NB4 (cell line): ENCODE results near the gene CHURC1.

Source experiments
- DNase-seq: peaks from one replicate; pipeline ENCODE4 v3.0.0; 2010; ENCODE audit warnings: low read depth
- H3K4me3 ChIP-seq: one replicate; pipeline ENCODE4 v1.5.1; 2011; ENCODE audit warnings: mild to moderate bottlenecking, low read depth, low read length, moderate library complexity
- CTCF ChIP-seq: IDR thresholded peaks from one replicate; pipeline ENCODE4 v1.5.1; 2012; ENCODE audit warnings: low read depth, low read length
- MAX ChIP-seq: IDR thresholded peaks from 2 replicates; pipeline ENCODE4 v1.6.1; 2011; ENCODE audit warnings: low read depth, low read length
- MYC ChIP-seq: IDR thresholded peaks from 2 replicates; pipeline ENCODE4 v1.6.1; 2011; ENCODE audit warnings: low read depth, low read length
- POLR2A ChIP-seq: IDR thresholded peaks from 2 replicates; pipeline ENCODE4 v1.6.1; 2011; ENCODE audit warnings: mild to moderate bottlenecking; ENCODE audit not compliant: insufficient read length; ENCODE audit errors: extremely low read depth

Gene CHURC1

GRCh38 chr14:64934338-64934929 lies 20.2 kb downstream of the CHURC1 start:
- TF ChIP-seq CTCF (no peak), MYC (no peak), POLR2A (no peak), MAX (no peak)
- H3K4me3 ChIP-seq: no peak overlapping the region
- no peak for DNase-seq

- DNase-seq: no peak
- no peak overlapping the region for H3K4me3 ChIP-seq
- TF ChIP-seq MAX (no peak), MYC (no peak)
Measured at GRCh38 chr14:64935508-64935907, 21.3 kb downstream of the CHURC1 start.

- DNase-seq: no peak
- TF ChIP-seq MAX (no peak), MYC (no peak), CTCF (no peak), POLR2A (no peak)
- H3K4me3 ChIP-seq: no peak overlapping the region
Measured at GRCh38 chr14:64937171-64937820, 23.0 kb downstream of the CHURC1 start.

GRCh38 chr14:64937821-64938193 lies 23.6 kb downstream of the CHURC1 start:
- no peak for TF ChIP-seq MAX
- no peak for TF ChIP-seq POLR2A
- TF ChIP-seq CTCF: peak; percentile 7
- no peak for TF ChIP-seq MYC
- no peak for DNase-seq
- H3K4me3 ChIP-seq: no peak overlapping the region

- H3K4me3 ChIP-seq: no peak overlapping the region
- TF ChIP-seq MAX (no peak), POLR2A (no peak)
- no peak for DNase-seq
Measured at GRCh38 chr14:64938972-64939816, 24.9 kb downstream of the CHURC1 start.

GRCh38 chr14:64939817-64940190 lies 25.5 kb downstream of the CHURC1 start:
- no peak overlapping the region for H3K4me3 ChIP-seq
- TF ChIP-seq POLR2A (no peak), MYC (no peak)
- DNase-seq: no peak

GRCh38 chr14:64940336-64940910 lies 26.2 kb downstream of the CHURC1 start:
- TF ChIP-seq CTCF (no peak), POLR2A (no peak), MAX (no peak), MYC (no peak)
- no peak for DNase-seq

More at GRCh38 chr14:64940336-64940910, 26.2 kb downstream of the CHURC1 start:
- no peak overlapping the region for H3K4me3 ChIP-seq
